NB4 (cell line): ENCODE data around the gene TTC1.

ENCODE experiments used
- CTCF ChIP-seq: IDR thresholded peaks from one replicate; pipeline ENCODE4 v1.5.1; 2012; ENCODE audit warnings: low read depth, low read length
- MAX ChIP-seq: IDR thresholded peaks from 2 replicates; pipeline ENCODE4 v1.6.1; 2011; ENCODE audit warnings: low read depth, low read length
- POLR2A ChIP-seq: IDR thresholded peaks from 2 replicates; pipeline ENCODE4 v1.6.1; 2011; ENCODE audit warnings: mild to moderate bottlenecking; ENCODE audit not compliant: insufficient read length; ENCODE audit errors: extremely low read depth

- TF ChIP-seq CTCF: no peak
- no peak for TF ChIP-seq POLR2A
- TF ChIP-seq MAX: no peak
Measured at GRCh38 chr5:160029540-160030139, 20.7 kb downstream of the TTC1 start.
